Loucy (cell line): ENCODE results near the gene SPRR2G.
"Not testable (repeated sequence)": the region's sequence is repeated elsewhere in the genome, so short reads cannot be mapped to it uniquely, and the experiment has no call there.

ENCODE experiments used
- H2AFZ ChIP-seq: fragments of 200-600 bp; sonication (generic); 2 replicates; pipeline ENCODE4 v1.6.0; 2016; ENCODE audit warnings: antibody characterized with exemption, mild to moderate bottlenecking, low read length, moderate library complexity
- H3F3A ChIP-seq: fragments of 200-600 bp; 2 replicates; pipeline ENCODE4 v1.6.0; 2016; ENCODE audit warnings: antibody characterized with exemption, low read depth, mild to moderate bottlenecking
- H3K27me3 ChIP-seq: fragments of 200-600 bp; sonication (generic); 2 replicates; pipeline ENCODE4 v1.6.1; 2014; ENCODE audit warnings: low read length, mild to moderate bottlenecking; ENCODE audit not compliant: insufficient read depth, poor library complexity, severe bottlenecking
- H3K36me3 ChIP-seq: fragments of 200-600 bp; sonication (generic); 2 replicates; pipeline ENCODE4 v1.6.1; 2016; ENCODE audit warnings: low read length; ENCODE audit not compliant: insufficient read depth
- H3K4me1 ChIP-seq: fragments of 200-600 bp; sonication (generic); 2 replicates; pipeline ENCODE4 v1.5.1; 2014; ENCODE audit warnings: low read length, mild to moderate bottlenecking; ENCODE audit not compliant: insufficient read depth, poor library complexity, severe bottlenecking
- H3K4me2 ChIP-seq: fragments of 200-600 bp; sonication (generic); 2 replicates; pipeline ENCODE4 v1.6.0; 2014; ENCODE audit warnings: antibody characterized with exemption, low read length, low read depth, mild to moderate bottlenecking; ENCODE audit not compliant: poor library complexity, severe bottlenecking
- H3K4me3 ChIP-seq: fragments of 200-600 bp; sonication (generic); 2 replicates; pipeline ENCODE4 v1.5.1; 2014; ENCODE audit warnings: low read length, mild to moderate bottlenecking, mixed read lengths; ENCODE audit not compliant: poor library complexity, severe bottlenecking
- H3K79me2 ChIP-seq: fragments of 200-600 bp; sonication (generic); 2 replicates; pipeline ENCODE4 v1.6.1; 2014; ENCODE audit warnings: low read length; ENCODE audit not compliant: insufficient read depth
- H3K9ac ChIP-seq: fragments of 200-600 bp; sonication (generic); 2 replicates; pipeline ENCODE4 v1.6.0; 2014; ENCODE audit warnings: mild to moderate bottlenecking, low read depth, low read length, moderate library complexity; ENCODE audit not compliant: poor library complexity, severe bottlenecking
- H3K9me2 ChIP-seq: fragments of 200-600 bp; sonication (generic); replicated peaks from 2 replicates; pipeline ENCODE4 v1.6.1; 2016; ENCODE audit warnings: low read depth, low read length, mixed read lengths
- H3K9me3 ChIP-seq: fragments of 200-600 bp; sonication (generic); 2 replicates; pipeline ENCODE4 v1.6.1; 2014; ENCODE audit warnings: mild to moderate bottlenecking, antibody characterized with exemption, low read length, low read depth; ENCODE audit not compliant: insufficient read depth
- H4K20me1 ChIP-seq: fragments of 200-600 bp; sonication (generic); 2 replicates; pipeline ENCODE4 v1.6.0; 2014; ENCODE audit warnings: antibody characterized with exemption, low read length, mild to moderate bottlenecking; ENCODE audit not compliant: insufficient read depth, poor library complexity, severe bottlenecking
- CTCF ChIP-seq: fragments of 200-600 bp; sonication (generic); conservative IDR thresholded peaks from 2 replicates; pipeline ENCODE4 v1.5.1; 2014; ENCODE audit warnings: mild to moderate bottlenecking, antibody characterized with exemption, low read length
- EZH2phosphoT487 ChIP-seq: fragments of 200-600 bp; IDR thresholded peaks from 2 replicates; pipeline ENCODE4 v1.6.1; 2018; ENCODE audit warnings: antibody characterized with exemption, mild to moderate bottlenecking, moderate library complexity, borderline replicate concordance

The SPRR2G gene

GRCh38 chr1:153133743-153134142, 16.9 kb downstream of the SPRR2G start:
- Histone ChIP-seq H3K27me3 (no peaks in the 10 kb centered on the region), H3K9ac (no peak overlapping the region), H4K20me1 (no peaks in the 10 kb centered on the region), H3K79me2 (no peaks in the 10 kb centered on the region), H3F3A (no peaks in the 10 kb centered on the region), H3K36me3 (no peaks in the 10 kb centered on the region), H2AFZ (no peak overlapping the region), H3K9me3 (no peaks in the 10 kb centered on the region), H3K9me2 (no peaks in the 10 kb centered on the region), H3K4me2 (no peak overlapping the region), H3K4me3 (no peak overlapping the region), H3K4me1 (no peaks in the 10 kb centered on the region)
- TF ChIP-seq EZH2phosphoT487 (no peak), CTCF (no peak)

- H3K4me2 ChIP-seq, result no peak overlapping the region
- no peaks in the 10 kb centered on the region for H3K4me1 ChIP-seq
- no peak overlapping the region for H2AFZ ChIP-seq
- no peak overlapping the region for H3K9ac ChIP-seq
- TF ChIP-seq EZH2phosphoT487, result no peak
- no peak for TF ChIP-seq CTCF
- no peaks in the 10 kb centered on the region for H3K79me2 ChIP-seq
- H3F3A ChIP-seq, result no peaks in the 10 kb centered on the region
- no peaks in the 10 kb centered on the region for H3K36me3 ChIP-seq
- H3K27me3 ChIP-seq, result no peaks in the 10 kb centered on the region
- no peaks in the 10 kb centered on the region for H3K9me3 ChIP-seq
- H4K20me1 ChIP-seq, result no peaks in the 10 kb centered on the region
- no peak overlapping the region for H3K4me3 ChIP-seq
- H3K9me2 ChIP-seq, result no peaks in the 10 kb centered on the region
Measured at GRCh38 chr1:153133267-153133666, 17.4 kb downstream of the SPRR2G start.

- not testable (repeated sequence) for H4K20me1 ChIP-seq, H3K9ac ChIP-seq, H3K36me3 ChIP-seq, H3K9me2 ChIP-seq, H3K9me3 ChIP-seq, H3K4me2 ChIP-seq, H3K27me3 ChIP-seq, H2AFZ ChIP-seq, H3K4me1 ChIP-seq, H3K79me2 ChIP-seq, H3K4me3 ChIP-seq, H3F3A ChIP-seq
Measured at GRCh38 chr1:153128688-153129087, 22.0 kb downstream of the SPRR2G start.

- no peak overlapping the region for H2AFZ ChIP-seq
- no peak overlapping the region for H3K4me3 ChIP-seq
- no peaks in the 10 kb centered on the region for H3K9me2 ChIP-seq
- no peaks in the 10 kb centered on the region for H3K36me3 ChIP-seq
- H4K20me1 ChIP-seq, result no peaks in the 10 kb centered on the region
- H3K4me2 ChIP-seq, result no peak overlapping the region
- no peaks in the 10 kb centered on the region for H3K9me3 ChIP-seq
- H3K27me3 ChIP-seq, result no peaks in the 10 kb centered on the region
- no peak for TF ChIP-seq CTCF
- TF ChIP-seq EZH2phosphoT487, result no peak
- no peaks in the 10 kb centered on the region for H3K79me2 ChIP-seq
- no peak overlapping the region for H3K9ac ChIP-seq
- no peaks in the 10 kb centered on the region for H3F3A ChIP-seq
- no peaks in the 10 kb centered on the region for H3K4me1 ChIP-seq
Measured at GRCh38 chr1:153127296-153127695, 23.4 kb downstream of the SPRR2G start.
